OCI-LY7 (cell line): ENCODE results near the gene GIPC3.

Experiments used
- CTCF ChIP-seq: fragments of 200-600 bp; sonication (generic); conservative IDR thresholded peaks from 2 replicates; pipeline ENCODE4 v1.5.1; 2014; ENCODE audit warnings: mild to moderate bottlenecking, antibody characterized with exemption, low read length, moderate library complexity, mixed read lengths
- EZH2phosphoT487 ChIP-seq: fragments of 200-600 bp; sonication (generic); IDR thresholded peaks from 2 replicates; pipeline ENCODE4 v1.6.1; 2018; ENCODE audit warnings: low read depth, borderline replicate concordance, mild to moderate bottlenecking, mixed run types, antibody characterized with exemption, low read length, moderate library complexity, mixed read lengths

DNA sequence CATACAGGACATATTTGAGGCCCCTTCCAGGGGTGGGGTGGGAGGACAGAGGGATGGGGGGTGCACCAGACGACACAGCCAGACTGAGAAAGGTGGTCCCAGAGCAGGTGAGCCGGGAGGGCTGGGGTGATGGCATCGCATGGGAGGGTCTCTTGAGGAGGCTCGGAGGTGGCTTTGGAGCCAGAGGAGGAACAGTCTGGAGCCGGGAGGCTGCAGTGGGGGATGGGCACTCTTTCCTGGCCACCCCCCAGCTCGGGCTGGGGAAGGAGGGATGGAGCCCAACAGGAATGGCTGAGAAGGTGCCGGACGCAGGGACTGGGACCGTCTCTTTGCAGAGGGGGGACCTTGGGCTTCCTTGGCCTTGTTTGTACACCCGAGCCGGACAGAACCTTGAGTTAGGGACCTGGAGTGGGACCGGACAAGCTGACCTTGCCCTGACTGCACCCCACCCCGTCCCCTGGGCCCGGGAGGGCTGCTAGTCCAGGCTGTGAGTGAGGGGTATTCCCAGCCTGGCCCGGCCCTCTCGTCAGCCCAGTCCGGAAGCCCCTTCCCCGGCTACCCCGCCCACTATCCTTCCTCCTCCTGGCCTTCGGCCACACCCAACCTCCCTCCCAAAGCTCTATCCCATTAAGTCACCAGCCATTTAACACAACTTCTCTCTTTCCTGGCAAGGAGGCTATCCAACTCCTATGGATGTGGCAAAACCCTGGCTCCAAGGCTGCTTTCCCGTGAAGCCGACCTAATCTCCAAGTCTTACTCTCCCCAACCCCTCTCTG lies 22.2 kb downstream of the GIPC3 start:
- no peak for TF ChIP-seq CTCF
- TF ChIP-seq EZH2phosphoT487: no peak
